Psoas muscle (tissue), 8 donors: ENCODE measurements around the gene SLC36A1. TPM values are rescaled to one million over a fixed set of nuclear protein-coding genes. Genes with fewer than 3 reads are reported as not detected.
"Not testable (repeated sequence)": the region's sequence is repeated elsewhere in the genome, so short reads cannot be mapped to it uniquely, and the experiment has no call there.

Experiments
- ATAC-seq, 4 donors: fragments of 200-7000 bp; cut with Tn5 transposase; one replicate each; pipeline ENCODE4 v1.9.1; 2020; ENCODE audit warnings: moderate library complexity in 3 of 4, mild to moderate bottlenecking in 2 of 4
- DNase-seq, 2 donors: peaks; one replicate each; pipeline ENCODE4 v3.0.0-alpha.2; 2020
- H3K27ac ChIP-seq: fragments of 200-600 bp; one replicate; pipeline ENCODE4 v1.8.0; 2022
- H3K27me3 ChIP-seq, 3 donors: fragments of 200-600 bp in 1 of 3; one replicate each; pipeline versions ENCODE4 v1.6.1 to v1.8.0; 2013 to 2022; ENCODE audit warnings: low read length in 2 of 3, mild to moderate bottlenecking in 2 of 3, moderate library complexity in 1 of 3; ENCODE audit not compliant: insufficient read depth in 3 of 3
- H3K36me3 ChIP-seq, 2 donors: fragments of 200-600 bp in 1 of 2; one replicate each; pipeline versions ENCODE4 v1.6.1 to v1.8.0; 2013 to 2022; ENCODE audit warnings: low read depth in 1 of 2, mild to moderate bottlenecking in 1 of 2, moderate library complexity in 1 of 2; ENCODE audit not compliant: insufficient read depth in 1 of 2
- H3K4me1 ChIP-seq: fragments of 200-600 bp; one replicate; pipeline ENCODE4 v1.8.0; 2022
- H3K4me3 ChIP-seq: fragments of 200-600 bp; one replicate; pipeline ENCODE4 v1.8.0; 2022; ENCODE audit warnings: mild to moderate bottlenecking
- H3K9me3 ChIP-seq: fragments of 200-600 bp; one replicate; pipeline ENCODE4 v1.8.0; 2022
- WGBS, 3 donors: extraction: QIAGEN DNeasy Blood & Tissue Kit; methylation state at CpG; one replicate each; pipeline versions ENCODE4 v1.1.6 to v1.1.7; 2013; 5-methylcytosine and 5-hydroxymethylcytosine counted together
- intact Hi-C, 2 donors: fragments of 100-400 bp; cut with DNase I; formaldehyde crosslinking; loops; one replicate each; pipeline versions ENCODE4 v1.11.0 to v1.14.2; 2022
- polyA plus RNA-seq, 3 donors: library from polyadenylated mRNA; stranded (reverse); fragments of 200-250 nt; gene quantifications; one replicate each; pipeline ENCODE4 v1.2.3, GENCODE V29; 2013
- total RNA-seq, 4 donors: library from RNA; stranded (reverse); fragmentation: NEBNext Ultra II Directional in 2 of 4; extraction: Animal tissue kit (Norgen Biotek cat#: 25700) in 2 of 4; gene quantifications; one replicate each; pipeline versions ENCODE4 v1.2.1 to v1.2.4, GENCODE V29; 2021 to 2023
- TF ChIP-seq, protein P1 (sequence below): fragments of 200-600 bp; IDR thresholded peaks from one replicate; pipeline ENCODE4 v1.8.0; 2022; ENCODE audit warnings: antibody characterized with exemption
- donor health status: healthy with polysubstance abuse.
- donor health status: DM: no; HTN: no; CAD: no; lungs with moderate emphysema.
- donor health status: Bipolar disorder and iron deficiency.
- donor health status: healthy.
- donor health status: DM: yes; HTN: yes; CAD: no.
- donor health status: DM: no; HTN: no; CAD: no.
- donor health status: DM: no; HTN: no; CAD: no.
- donor health status: DM: yes; HTN: yes; CAD: no.

Gene SLC36A1
- total and polyA plus RNA-seq, 7 donors: 1.7 to 19.7 (median 12.0) TPM

DNA sequence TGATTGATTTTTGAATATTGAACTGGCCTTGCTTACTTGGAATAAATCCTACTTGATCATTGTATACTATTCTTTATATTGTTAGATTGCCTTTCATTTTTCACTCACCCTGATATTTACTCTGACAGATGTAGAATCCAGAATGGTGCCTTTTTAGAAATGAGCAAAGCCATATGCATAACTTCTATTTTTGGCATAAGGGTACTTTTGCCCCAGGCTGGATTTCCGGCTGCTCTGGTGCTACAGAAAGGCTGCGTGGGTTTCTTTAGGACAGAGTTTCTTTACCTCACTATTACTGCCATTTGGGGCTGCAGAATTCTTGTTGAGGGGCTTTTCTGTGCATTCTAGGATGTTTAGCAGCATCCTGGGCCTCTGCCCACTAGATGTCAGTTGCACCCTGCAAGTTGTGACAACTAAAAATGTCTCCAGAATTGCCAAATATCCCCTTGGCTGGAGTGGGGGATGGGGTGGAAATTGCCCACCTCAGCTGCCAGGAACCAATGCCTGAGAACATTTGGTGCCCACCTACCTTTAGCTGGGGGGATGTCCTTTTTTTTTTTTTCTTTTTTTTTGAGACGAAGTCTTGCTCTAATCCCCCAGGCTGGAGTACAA, 50.1 kb downstream of the SLC36A1 start:
- ATAC-seq (no peak), DNase-seq (no peak)
- Histone ChIP-seq H3K4me1 (no peaks in the 10 kb centered on the region), H3K9me3 (no peaks in the 10 kb centered on the region), H3K27ac (no peak overlapping the region), H3K36me3 (peaks cover 0 to 8% of the 10 kb centered on the region in 2 donors), H3K4me3 (no peak overlapping the region), H3K27me3 (no peaks in the 10 kb centered on the region)
- TF ChIP-seq, protein P1, sequence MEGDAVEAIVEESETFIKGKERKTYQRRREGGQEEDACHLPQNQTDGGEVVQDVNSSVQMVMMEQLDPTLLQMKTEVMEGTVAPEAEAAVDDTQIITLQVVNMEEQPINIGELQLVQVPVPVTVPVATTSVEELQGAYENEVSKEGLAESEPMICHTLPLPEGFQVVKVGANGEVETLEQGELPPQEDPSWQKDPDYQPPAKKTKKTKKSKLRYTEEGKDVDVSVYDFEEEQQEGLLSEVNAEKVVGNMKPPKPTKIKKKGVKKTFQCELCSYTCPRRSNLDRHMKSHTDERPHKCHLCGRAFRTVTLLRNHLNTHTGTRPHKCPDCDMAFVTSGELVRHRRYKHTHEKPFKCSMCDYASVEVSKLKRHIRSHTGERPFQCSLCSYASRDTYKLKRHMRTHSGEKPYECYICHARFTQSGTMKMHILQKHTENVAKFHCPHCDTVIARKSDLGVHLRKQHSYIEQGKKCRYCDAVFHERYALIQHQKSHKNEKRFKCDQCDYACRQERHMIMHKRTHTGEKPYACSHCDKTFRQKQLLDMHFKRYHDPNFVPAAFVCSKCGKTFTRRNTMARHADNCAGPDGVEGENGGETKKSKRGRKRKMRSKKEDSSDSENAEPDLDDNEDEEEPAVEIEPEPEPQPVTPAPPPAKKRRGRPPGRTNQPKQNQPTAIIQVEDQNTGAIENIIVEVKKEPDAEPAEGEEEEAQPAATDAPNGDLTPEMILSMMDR: no peak
- intact Hi-C loops: loop anchor here in 1 of 2 donors (10.0 kb wide), 1 partner anchor 113 kb away; no protein-coding TSS in a partner anchor
- 83 to 95% (median 90%) methylated on average over 3 of the region's 3 CpGs for WGBS, 3 donors

DNA sequence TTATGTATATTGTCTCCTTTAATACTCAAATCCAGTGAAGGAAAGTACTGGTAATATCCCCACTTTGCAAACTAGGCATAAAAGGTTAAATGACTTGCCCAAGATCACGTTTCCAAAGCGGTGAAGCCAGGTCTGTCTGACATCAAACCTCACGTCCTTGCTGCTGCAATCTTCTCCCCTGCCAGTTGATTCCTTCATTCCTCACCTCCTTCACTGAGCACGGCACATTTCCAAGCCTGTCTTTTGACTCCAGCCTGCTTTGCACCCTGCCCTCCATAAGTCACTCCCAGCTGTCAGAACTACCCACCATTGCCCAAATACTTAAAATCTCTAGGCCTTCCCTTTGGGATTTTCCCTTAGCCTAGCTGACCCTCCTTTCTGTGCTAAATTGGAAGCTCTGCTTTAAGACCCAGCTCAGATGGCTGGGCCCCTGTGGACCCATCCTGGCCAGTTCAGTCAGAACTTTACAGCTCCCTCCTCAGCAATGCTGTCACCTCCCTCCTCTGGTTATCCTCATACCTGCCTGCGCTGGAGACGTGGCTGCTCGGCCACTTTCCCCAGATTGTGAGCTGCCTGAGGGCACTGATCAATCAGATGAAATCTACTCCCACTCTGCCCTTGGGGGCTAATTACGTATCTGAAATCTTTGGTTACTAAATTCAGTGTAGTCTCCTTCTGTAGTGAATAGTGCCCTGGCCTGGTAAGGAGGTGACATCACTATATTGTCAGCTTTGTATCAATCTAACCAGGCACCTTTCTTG, 51.2 kb downstream of the SLC36A1 start:
- Histone ChIP-seq H3K9me3 (no peaks in the 10 kb centered on the region), H3K4me1 (no peaks in the 10 kb centered on the region), H3K36me3 (no peaks in the 10 kb centered on the region), H3K27ac (no peak overlapping the region), H3K4me3 (no peak overlapping the region), H3K27me3 (no peaks in the 10 kb centered on the region)
- ATAC-seq (peak in 2 of 4 donors; percentile 26 to 41), DNase-seq (no peak)
- TF ChIP-seq, protein P1: no peak
- intact Hi-C loops: loop anchor here in 1 of 2 donors (10.0 kb wide), 1 partner anchor 114 kb away; no protein-coding TSS in a partner anchor
- 68 to 78% (median 69%) methylated on average over 8 of the region's 8 CpGs for WGBS, 3 donors

DNA sequence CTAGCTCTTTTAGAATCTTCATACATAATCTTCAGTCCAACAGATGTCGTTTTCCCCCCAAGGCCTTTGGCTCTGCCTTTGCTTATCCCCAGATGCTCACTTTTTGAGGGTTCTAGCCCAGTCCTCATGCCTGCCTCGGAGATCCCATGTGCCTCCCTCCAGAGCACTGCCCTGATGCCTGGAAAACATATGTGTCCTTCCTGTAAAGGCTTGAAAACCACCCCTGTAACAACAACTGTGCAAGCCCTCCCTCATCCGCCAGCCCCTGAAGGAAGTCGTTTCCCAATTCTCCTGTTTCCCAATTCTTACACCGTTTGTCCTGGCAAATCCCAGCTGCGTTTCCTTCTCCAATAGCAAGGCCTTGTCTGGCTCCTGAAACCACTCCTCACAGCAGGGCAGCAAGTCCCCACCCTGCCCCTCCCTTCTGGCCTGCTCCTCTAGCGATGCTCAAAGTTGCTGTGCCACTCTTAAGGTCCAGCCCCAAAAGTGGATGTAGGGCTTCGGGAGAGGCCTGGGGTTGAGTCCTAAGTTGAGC, 52.2 kb downstream of the SLC36A1 start:
- Histone ChIP-seq H3K4me3 (no peak overlapping the region), H3K4me1 (no peaks in the 10 kb centered on the region), H3K27ac (no peak overlapping the region), H3K36me3 (no peaks in the 10 kb centered on the region), H3K9me3 (no peaks in the 10 kb centered on the region), H3K27me3 (no peaks in the 10 kb centered on the region)
- 66 to 71% (median 68%) methylated on average over 8 of the region's 8 CpGs for WGBS, 3 donors
- ATAC-seq (peak in 3 of 4 donors; percentile 33 to 34 (median 33)), DNase-seq (no peak)
- intact Hi-C loops: loop anchor here (5.0 to 10.0 kb wide), 3 partner anchors 52 to 115 kb away; partner anchors contain the start of gene SLC36A1 (in 1 of the 2)
- TF ChIP-seq, protein P1: no peak

DNA sequence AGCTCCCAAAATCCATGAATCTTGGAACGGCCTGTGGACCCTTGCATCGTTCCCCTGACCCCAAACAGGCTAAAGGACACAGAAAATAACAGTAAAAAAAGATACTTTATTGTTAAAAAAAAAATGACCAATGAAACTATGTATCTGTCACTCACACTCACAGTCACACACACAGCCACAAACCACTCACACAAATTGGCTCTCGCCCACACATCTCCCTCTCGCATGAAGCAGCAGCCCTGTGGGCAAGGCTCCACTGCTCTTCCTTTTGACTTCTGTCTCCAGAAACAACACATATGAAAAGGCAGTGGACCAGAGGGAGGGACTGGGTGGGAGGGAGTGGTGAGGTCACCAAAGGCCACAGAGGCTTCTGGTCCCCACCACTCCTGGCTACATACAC, 56.6 kb downstream of the SLC36A1 start:
- Histone ChIP-seq H3K27me3 (no peaks in the 10 kb centered on the region), H3K9me3 (no peaks in the 10 kb centered on the region), H3K36me3 (no peaks in the 10 kb centered on the region), H3K27ac (no peak overlapping the region), H3K4me1 (peaks cover 13% of the 10 kb centered on the region), H3K4me3 (no peak overlapping the region)
- TF ChIP-seq, protein P1: no peak
- DNase-seq (no peak), ATAC-seq (no peak)
- WGBS, 3 donors: 89 to 96% (median 91%) methylated on average over 4 of the region's 4 CpGs
- intact Hi-C loops: loop anchor here (5.0 kb wide), 2 partner anchors 57 to 117 kb away; partner anchors contain the start of gene SLC36A1 (in 1 of the 2)

DNA sequence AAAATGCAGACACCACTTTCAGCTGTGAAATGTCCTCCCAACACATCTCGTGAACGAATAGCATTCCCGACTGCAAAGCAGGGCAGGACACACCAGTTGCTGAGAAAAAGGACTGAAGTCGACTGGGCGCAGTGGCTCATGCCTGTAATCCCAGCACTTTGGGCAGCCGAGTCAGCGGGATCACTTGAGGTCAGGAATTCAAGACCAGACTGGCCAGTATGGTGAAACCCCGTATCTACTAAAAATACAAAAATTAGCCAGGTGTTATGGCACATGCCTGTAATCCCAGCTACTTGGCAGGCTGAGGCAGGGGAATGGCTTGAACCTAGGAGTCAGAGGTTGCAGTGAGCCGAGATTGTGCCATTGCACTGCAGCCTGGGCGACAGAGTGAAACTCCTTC, 60.9 kb downstream of the SLC36A1 start:
- H3K4me1 ChIP-seq: peaks cover 17% of the 10 kb centered on the region
- intact Hi-C loops: loop anchor here in 1 of 2 donors (5.0 kb wide), 1 partner anchor 1786 kb away; no protein-coding TSS in a partner anchor
- H3K9me3 ChIP-seq, H3K4me3 ChIP-seq, H3K36me3 ChIP-seq, H3K27me3 ChIP-seq: not testable (repeated sequence)
- peak; percentile 37 to 76 for DNase-seq
- 17 to 42% (median 31%) methylated on average over 10 of the region's 10 CpGs for WGBS, 3 donors
- ATAC-seq: peak; percentile 64 to 91 (median 87)
- H3K27ac ChIP-seq: peak overlapping the region; percentile 79
